Activated CD4-positive, alpha-beta T cell treated with anti-CD3 and anti-CD28 coated beads, Interleukin-2, Interleukin-6, amounts not matched to agents 100 ng/mL and 50 ng/mL, durations not matched to agents 16 hours and 8 hours (primary cell): Measurements from ENCODE around the gene SLC1A4.
A peak's percentile ranks its signal among the peaks of the same experiment; 100 is the strongest.
"Not testable (repeated sequence)": the region's sequence is repeated elsewhere in the genome, so short reads cannot be mapped to it uniquely, and the experiment has no call there.

Experiments
- DNase-seq: peaks from one replicate; pipeline ENCODE4 v3.0.0-alpha.2; 2020

The SLC1A4 gene

DNA sequence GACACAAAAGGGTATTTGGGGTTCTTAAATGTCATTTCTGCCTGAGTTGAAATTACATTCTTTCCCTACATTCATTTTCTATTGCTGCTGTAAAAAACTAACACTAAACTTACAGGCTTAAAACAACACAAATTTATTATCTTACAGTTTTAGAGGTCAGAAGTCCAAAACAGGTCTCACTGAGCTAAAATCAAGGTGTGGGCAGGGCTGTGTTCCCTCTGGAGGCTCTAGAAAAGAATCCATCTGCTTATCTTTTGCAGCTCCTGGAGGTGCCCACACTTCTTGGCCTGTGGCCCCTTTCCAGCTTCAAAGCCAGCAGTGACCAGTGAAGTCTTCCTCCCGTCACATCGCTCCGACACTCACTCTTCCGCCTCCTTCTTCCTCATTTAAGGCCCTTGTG, 23.2 kb upstream of the SLC1A4 start:
- DNase-seq = no peak

DNA sequence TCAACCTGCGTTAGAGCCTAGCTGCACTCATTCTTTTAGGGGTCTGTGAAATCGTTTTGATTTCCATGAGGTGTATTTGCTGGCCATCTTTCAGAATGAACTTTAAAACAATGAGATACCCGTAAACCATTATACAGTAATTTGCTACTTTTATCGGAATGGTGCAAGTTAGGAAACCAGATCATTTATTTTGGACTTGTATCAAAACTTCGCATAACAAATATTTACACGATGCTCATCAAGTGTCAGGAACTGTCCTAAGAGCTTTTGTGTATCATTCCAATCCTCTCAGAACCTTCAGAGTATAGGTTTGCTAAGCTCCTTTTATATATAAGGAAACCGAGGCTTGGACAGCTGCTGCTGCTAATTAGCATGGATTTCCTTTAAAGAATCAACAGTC, 22.4 kb upstream of the SLC1A4 start:
- DNase-seq = no peak

DNA sequence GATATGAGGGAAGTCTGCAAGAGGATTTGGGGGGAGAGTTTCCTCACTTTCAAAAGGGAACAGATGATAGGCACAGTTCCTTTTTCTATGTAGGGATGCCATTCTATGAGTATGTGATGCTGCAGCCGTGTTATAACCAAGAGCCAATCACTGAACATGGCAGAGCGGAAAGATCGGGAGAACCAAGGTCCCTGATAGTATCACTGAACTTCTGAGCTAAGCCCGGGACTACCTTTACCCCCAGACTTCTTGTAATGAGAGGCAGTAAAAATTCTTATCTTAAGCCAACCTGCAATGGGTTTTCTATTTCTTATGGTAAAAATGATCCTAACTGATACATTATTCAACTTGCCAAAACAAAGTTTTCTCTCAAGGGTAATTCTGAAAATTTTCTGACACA, 21.6 kb upstream of the SLC1A4 start:
- no peak for DNase-seq

DNA sequence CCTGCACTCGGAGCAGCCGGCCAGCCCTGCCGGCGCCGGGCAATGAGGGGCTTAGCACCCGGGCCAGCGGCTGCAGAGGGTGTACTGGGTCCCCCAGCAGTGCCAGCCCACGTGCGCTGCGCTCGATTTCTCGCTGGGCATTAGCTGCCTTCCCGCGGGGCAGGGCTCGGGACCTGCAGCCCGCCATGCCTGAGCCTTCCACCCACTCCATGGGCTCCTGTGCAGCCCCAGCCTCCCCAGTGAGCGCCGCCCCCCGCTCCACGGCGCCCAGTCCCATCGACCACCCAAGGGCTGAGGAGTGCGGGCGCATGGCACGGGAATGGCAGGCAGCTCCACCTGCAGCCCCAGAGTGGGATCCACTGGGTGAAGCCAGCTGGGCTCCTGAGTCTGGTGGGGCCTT, 20.1 kb upstream of the SLC1A4 start:
- not testable (repeated sequence) for DNase-seq

DNA sequence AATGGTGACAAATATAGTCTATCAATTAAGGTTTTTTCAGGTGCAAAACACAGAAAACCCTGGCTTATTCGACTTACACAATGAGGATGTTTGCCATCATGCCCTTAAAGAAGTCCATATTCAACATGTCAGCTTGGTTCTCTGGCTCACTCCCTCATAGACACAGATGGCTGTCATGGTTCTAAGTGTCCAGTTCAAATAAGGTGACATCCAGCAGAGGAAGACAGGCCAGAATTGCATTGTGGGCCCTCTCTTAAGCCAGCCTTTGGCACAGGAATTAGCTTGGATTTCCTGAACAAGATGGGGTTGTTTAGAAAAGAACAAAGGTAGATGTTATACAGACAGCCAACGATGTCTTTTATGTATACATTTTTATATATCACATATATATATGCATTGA, 18.7 kb upstream of the SLC1A4 start:
- no peak for DNase-seq

DNA sequence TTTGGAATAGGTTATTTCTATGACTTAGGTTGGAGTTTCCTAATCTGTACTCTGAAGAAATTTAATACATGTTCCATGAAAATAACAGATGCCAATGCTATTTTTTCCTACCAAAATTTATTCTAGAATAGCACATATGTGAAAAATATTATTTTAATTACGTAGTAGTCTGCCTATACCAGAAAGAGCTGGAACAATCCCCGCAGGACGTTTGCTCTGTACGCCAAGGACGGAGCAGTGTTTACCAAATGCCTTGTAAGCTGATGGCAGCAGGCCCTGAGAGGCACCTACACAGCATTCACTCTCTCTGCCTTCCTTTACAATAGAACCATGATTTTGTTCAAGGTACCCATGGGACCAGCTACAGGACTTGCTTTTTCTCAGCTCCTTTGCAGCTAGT, 16.8 kb upstream of the SLC1A4 start:
- DNase-seq = no peak

DNA sequence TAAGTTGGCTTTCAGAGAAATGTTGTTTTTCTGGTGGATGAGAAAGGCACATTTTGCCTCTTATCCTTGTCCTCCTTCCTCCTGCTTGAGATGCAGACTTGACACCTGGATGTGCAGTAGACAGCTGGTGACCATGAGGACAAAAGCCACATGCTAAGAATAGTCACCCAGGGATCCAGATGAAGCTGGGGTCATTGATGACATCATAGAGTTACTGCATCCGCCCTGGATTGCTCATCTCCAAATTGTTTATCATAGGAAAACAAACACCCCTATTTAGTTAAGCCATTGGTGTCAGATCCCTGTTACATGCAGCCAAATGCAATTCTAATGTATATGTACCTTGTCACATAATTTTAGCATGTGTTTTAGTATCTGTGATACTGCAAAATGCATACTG, 16.3 kb upstream of the SLC1A4 start:
- DNase-seq = no peak

DNA sequence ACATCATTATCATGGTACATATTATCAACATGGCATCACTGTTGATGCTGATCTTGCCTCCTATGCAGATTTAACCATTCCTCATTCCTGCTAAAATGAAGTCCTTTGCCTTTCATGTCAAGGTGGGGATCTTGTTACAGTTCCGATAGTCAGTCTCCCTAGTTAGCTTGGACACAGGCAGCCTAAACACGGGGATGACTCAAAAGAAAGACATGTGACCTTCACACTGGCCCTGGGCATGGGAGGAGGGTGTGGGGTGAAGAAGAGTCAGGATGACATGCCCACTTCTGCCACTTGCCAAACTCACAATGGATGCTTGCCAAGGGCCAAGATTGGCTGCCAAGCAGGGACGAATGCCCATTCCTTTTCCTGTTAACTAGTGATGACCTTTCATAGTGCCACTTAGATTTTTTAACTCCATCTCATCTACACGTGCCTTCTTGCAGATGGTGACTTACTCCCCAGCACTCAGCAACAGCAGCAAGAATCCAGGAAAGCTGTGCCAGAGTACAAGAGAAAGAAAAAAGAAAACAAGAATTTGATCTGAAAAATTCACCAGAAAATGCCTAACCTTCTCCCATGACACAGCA, 13.9 kb upstream of the SLC1A4 start:
- no peak for DNase-seq

DNA sequence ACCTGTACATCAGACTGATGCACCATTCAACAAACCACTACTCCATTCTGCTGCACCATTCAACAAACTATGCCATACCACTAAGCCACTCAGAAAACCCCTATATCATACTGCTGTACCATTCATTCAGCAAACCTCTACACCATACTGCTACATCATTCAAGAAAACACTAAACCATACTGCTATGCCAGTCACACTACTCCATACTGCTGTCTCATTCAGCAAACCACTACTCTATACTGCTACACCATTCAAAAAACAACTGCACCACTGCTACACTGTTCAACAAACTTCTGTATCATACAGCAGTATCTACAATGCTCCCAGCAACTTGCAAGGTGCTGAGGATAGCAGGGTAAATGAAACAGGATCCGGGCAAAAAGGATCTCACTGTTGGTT, 12.9 kb upstream of the SLC1A4 start:
- no peak for DNase-seq

DNA sequence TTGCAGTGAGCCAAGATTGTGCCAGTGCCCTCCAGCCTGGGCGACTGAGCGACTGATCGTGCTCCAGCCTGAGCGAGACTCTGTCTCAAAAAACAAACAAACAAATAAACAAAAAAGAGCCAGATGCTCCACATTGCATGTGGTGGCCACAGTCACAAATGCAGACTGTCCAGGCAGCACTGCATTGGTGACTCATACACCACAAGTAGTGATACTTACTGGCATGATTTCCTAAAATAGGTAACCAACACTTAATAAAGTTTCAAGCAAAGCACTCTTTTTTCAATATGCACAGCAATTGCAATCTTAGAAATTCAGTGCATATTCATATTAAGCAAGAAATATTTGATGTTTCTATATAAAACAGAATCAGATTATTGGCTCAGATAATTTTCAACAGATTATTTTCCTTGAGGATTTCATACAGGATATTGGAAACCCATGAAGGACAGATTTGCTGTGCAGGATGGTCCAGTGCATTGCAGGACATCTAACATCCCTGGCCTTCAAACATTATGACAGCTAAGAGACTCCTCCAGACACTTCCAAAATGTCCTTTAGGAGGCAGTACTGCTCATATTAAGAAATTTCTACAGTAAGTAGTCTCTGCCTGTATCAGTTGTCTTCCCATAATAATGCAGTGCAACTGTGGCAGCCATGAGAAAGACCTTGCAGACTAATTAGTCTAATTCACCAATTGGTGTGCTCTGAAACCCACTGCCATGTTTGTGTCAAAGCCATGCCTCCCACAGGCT, 10.5 kb upstream of the SLC1A4 start:
- no peak for DNase-seq

DNA sequence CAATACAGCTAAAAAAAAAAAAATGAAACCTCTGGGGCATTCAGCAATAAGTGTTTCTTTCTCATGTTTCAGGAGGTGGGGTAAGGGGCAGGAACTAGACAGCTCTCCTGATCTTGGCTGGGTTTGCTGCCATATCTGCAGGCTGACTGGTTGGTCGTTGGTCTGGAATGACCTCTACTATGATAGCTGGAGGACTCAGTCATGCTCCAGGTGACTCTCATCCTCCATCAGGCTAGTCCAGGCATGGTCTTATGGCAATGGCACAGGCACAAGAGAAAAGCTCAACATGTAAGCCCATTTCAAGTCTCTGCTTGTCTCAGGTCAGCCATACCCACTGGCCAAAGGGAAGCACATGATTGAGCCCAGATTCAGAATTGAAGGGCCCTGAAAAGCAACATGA, 9.5 kb upstream of the SLC1A4 start:
- DNase-seq = no peak

DNA sequence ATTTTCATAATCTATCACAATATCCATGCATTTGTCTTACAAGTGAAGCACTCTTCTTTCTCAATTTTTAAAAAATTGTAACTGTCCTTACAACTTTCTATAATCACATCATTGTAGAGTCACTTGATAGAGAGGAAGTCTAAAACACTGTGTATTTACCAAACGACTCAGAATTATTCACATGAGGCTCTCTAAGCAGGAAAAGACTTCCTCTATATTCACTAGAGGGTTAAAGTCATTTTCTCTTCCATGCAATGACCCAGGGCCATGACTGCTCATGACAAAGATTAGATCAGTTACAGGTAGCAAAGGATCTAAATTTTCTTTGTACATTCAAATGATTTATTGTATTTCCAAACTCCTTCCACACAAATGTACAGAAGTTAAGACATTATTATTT, 9.0 kb upstream of the SLC1A4 start:
- DNase-seq = no peak

DNA sequence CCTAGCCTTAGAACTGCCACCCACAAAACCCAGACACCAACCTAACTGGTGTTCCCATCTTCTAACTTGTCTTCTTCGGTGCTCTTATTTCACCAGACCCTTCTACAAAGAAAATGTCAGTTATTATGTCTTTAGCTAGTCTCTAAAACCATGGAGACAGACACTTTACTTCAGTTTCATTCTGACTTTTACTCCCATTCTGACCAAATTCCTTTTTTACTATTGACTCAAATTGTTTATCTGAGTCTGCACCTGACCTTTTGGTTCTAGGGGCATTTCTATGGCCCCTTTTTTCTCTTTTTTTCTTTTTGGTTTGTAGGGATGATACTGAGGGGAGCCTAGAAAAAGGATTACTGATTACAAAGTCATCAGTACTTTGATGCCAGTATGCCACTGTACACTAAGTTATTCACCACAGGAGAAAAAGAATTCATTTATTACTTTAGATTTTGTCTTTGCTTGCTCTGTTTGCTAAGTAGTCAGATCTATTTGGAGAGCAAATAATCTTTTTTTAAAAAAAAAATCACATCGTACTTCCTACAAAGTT, 6.8 kb upstream of the SLC1A4 start:
- peak; percentile 70 for DNase-seq

DNA sequence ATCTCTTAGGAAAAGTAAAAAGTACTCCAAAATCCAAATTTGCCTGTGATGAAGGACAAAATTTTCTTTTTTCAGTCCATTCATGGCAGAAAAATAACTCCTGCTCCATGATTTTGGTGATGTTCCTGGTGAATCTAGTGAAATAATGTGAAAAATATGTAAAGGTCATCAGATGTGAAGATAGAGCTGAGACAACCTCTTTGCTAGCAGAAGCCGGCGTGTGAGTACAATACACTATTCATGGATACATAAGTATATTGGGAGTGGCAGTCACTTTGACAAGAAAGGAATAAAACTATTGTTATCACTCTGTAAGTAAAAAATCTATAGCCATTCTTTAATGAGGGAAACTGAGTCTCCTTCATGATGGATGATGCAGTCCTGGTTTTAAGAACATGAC, 6.3 kb upstream of the SLC1A4 start:
- DNase-seq = no peak

DNA sequence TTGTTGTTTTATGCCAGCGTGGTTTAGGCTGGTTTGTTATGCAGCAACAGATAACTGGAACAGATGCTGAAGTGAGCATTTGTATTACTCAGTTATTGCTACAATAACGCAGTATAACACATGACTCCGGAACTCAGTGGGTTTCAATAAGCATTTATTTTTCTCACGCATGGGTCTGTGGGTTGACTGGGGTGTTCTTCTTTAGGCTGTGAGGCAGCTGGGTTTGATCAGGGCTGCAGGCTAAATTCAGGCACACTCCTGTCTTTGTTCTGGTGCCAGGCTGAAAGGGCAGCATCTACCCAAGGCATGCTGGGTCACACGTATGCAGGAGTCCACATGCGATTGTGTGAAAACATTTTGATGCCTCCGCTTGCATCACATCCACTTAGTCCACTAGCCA, 3.8 kb upstream of the SLC1A4 start:
- DNase-seq = peak; percentile 46

DNA sequence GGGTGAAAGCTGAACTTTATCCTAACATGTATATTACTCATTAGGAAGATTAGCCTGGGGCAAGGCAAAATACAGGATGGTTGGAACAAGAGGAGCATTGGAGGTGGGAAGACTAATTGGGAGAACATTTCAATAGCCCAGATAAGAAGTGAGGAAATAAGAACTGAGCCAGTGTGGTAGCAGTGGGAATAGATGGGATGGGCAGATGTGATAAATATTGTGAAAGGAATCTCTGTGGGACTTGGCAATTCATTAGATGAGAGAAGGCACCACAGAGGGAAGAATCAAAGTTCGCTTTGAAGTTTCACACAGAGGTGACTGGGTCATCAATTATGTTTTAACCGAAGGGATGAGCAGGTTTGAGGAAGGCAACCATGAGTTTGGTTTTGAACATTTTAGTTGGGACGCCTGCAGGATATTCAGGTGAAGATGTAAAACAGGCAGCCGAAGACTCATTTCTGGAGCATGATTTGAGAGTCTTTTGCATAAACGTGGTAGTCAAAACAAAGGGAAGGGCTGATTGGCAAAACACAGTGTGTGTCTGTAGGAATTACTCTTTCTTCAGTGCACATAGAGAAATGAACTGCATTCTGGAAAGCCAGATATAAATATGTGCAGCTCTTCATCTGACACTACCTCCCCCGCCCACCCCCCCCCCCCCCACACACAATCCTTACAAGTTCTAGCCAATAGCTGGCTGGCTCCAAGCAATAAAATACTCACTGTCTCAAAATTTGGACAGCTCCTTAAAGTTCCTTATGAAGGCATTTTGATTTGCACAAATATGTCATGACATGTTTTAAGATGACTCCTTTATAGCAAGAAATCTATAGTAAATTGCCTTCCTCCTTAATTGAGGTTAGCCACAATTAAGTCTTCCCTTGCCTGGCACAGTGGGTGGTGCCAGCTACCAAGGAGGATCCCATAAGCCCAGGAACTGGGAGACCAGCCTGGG, 1.9 kb upstream of the SLC1A4 start:
- DNase-seq = peak; percentile 82

DNA sequence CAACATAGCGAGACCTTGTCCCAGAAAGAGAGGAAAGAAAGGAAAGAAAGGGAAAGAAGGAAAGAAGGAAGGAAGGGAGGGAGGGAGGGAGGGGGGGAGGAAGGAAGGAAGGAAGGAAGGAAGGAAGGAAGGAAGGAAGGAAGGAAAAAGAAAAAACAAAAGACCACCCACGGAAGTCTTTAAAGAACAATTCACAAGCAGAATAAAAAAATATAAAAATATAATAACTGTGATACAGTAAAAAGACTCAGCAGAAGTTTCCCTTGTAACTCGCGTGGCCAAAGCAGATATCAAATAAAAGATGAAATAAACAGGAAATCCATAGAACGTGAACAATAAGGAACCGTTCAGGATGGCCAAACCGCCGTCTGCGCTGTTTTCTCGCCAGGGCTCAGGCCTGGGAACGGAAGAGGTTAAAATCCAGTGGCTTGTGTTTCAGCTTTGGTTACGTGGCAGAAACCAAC, 1.2 kb upstream of the SLC1A4 start:
- peak; percentile 88 for DNase-seq

DNA sequence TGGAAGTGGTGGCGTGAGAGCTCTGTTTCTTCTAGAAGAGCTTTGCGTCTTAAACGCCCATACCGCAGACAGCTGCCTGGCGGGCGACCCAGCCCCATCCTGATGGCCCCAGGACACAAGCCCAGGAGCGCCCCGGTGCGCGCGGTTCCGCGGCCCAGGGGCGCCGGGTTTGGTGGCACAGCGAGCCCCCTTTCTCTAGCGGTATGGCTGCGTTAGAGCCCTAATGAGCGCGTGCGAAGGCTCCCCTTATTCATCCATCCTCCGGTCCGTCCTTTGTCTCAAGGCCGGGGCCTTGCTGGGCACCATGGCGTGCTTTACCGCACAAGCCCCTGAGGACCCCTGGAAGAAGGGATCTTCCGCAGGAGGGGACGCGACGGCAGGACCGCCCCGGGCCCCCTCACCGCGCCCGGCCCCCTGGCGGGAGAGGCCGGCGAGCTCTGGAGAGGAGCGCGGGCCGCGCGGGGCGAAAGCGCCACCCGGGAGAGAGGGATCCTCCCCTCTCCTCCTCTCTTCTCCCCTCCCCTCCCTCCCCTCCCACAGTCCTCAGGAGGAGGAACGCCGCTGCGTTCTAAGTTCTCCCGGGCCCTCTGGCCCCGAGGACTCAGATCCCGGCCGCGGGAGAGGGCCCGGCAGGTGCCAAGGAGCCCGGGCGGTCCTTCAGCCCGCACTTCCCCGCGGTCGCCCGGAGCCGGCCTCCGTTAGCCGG, 626 bp upstream of the SLC1A4 start:
- DNase-seq = peak; percentile 44

DNA sequence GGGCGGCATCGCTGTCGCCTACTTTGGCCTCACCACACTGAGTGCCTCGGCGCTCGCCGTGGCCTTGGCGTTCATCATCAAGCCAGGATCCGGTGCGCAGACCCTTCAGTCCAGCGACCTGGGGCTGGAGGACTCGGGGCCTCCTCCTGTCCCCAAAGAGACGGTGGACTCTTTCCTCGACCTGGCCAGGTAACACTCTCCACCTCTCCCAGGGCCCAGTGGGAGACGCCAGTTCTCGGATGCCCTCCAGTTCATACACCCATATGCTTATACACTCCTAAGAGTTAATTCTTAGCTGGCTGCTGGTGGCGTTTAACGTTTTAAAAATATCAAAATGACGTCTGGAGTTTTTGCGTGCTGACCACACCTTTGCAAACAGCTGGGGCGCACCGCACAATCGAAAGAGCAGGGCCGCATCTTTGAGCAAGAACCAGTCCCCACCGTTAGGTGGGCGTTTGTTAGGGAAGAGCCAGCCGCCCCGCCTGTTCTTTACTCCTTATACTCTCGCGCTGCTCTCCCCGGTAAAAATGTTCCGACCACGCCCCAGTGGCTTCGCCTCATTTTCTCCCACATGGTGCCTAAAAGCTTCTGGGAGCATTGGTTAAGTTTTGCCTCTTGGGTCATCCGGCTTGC, 899 bp downstream of the SLC1A4 start:
- no peak for DNase-seq

DNA sequence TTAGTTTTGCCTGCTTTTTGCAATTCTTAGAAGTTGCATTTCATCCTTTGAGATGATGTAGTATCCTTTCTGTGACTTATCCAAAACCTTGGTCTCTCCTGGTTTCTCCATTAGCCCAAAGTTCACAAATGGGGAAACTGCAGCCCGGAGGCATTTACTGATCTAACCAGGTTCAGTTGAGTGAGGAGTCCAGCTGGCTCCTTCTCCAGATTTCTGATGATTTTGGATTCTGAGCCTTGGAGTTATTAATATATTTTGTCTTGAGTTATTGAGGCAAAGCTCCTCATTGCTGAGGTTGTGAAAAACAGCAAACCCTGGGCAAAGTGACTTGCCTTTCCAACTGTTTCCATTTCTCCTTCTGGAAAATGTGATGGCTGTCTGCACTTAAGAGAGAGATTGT, 1.7 kb downstream of the SLC1A4 start:
- no peak for DNase-seq

DNA sequence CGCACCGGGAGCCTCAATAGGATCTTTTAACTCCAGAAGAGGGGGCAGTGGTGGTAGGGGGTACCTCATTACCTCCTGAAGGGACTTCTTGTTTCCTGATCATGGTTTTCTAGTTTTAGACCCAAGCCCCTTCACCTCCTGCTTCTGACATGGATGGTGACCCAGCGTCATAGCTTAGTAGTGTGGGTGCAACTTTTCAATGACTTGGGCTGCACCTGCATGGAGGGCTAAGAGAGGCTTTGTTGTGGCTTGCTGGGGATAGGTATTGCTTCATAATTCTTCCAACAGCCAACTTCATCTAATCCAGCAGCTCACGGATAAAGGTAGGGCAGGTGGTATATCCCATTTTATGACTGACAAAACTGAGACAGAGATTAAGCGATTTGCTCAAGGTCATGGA, 3.0 kb downstream of the SLC1A4 start:
- no peak for DNase-seq

DNA sequence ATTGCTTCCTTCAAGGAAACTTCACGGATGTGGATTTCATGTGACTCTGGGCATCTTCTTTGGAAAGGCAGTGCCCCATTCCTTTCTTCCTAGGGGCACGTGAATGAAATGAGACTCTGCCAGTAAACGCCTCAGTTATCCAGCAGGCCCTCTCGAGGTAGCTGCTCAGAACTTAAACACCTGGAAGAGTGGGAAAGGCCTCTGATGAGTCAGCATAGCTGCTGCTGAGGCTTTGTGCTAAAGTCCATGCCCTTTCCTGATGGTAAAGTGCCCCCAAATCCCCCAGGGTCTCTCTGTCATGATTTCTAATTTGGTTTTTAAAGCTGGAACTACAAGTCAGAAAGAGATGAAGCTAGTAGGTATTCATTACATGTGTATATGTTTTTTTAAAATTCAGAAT, 3.8 kb downstream of the SLC1A4 start:
- DNase-seq = no peak
